Suprapubic skin (tissue), 3 donors: ENCODE results near the gene CLEC1B.

Experiments
- POLR2AphosphoS5 ChIP-seq, 3 donors: sonication (generic); formaldehyde crosslinking; IDR thresholded peaks; one replicate each; pipeline ENCODE4 v1.6.1; 2017; ENCODE audit warnings: antibody characterized with exemption in 3 of 3
- TF ChIP-seq, protein P1 (sequence below), 2 donors: fragments of 200-600 bp in 1 of 2; fragments of 450-650 bp in 1 of 2; sonication (generic) in 1 of 2; IDR thresholded peaks; one replicate each; pipeline ENCODE4 v1.5.1; 2016 to 2019; ENCODE audit warnings: antibody characterized with exemption in 2 of 2, mild to moderate bottlenecking in 1 of 2, moderate library complexity in 1 of 2

DNA sequence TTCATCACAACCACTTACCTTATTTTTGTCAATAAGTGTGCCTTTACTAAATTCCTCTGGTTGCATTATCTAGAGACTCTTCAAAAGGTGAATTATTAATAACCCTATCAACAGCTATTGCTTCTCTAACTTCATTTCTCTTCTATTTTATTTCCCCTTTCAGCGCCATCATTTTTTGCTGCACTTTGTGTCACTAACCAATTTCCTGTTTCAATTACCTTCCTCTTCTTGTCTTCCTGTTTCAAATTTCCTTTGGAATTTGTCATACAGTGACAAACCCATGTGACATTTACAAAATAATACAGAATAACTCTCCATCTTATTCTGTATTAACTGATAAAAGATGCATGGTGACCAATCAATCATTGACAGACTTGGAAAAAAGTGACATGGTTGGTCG, 54.5 kb downstream of the CLEC1B start:
- TF ChIP-seq POLR2AphosphoS5 (IDR thresholded peaks at IDR 0.05): no peak
- TF ChIP-seq, protein P1, sequence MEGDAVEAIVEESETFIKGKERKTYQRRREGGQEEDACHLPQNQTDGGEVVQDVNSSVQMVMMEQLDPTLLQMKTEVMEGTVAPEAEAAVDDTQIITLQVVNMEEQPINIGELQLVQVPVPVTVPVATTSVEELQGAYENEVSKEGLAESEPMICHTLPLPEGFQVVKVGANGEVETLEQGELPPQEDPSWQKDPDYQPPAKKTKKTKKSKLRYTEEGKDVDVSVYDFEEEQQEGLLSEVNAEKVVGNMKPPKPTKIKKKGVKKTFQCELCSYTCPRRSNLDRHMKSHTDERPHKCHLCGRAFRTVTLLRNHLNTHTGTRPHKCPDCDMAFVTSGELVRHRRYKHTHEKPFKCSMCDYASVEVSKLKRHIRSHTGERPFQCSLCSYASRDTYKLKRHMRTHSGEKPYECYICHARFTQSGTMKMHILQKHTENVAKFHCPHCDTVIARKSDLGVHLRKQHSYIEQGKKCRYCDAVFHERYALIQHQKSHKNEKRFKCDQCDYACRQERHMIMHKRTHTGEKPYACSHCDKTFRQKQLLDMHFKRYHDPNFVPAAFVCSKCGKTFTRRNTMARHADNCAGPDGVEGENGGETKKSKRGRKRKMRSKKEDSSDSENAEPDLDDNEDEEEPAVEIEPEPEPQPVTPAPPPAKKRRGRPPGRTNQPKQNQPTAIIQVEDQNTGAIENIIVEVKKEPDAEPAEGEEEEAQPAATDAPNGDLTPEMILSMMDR (IDR thresholded peaks at IDR 0.05): no peak
